GM12891 (cell line): ENCODE measurements around the gene ARPC2.

ENCODE experiments used
- DNase-seq: peaks from one replicate; pipeline ENCODE4 v3.0.0; 2011; ENCODE audit warnings: low spot score; ENCODE audit not compliant: insufficient read length
- FAIRE-seq: peaks from 2 replicates; lab custom pipeline; 2011; peaks lifted over from hg19 to GRCh38; lab: Jason Lieb, UNC
- PAX5 ChIP-seq: IDR thresholded peaks from 2 replicates; pipeline ENCODE4 v1.6.1; 2011; ENCODE audit warnings: low read length, moderate library complexity, mild to moderate bottlenecking; ENCODE audit not compliant: insufficient read depth, severe bottlenecking
- POLR2A ChIP-seq: IDR thresholded peaks from 2 replicates; pipeline ENCODE4 v1.6.1; 2011; ENCODE audit warnings: low read depth, low read length, control low read depth
- POLR2AphosphoS5 ChIP-seq: IDR thresholded peaks from 2 replicates; pipeline ENCODE4 v1.6.1; 2011; ENCODE audit warnings: low read depth, low read length, control low read depth
- POU2F2 ChIP-seq: IDR thresholded peaks from 2 replicates; pipeline ENCODE4 v1.6.1; 2011; ENCODE audit warnings: low read depth, mild to moderate bottlenecking, control low read depth, low read length, moderate library complexity
- SPI1 ChIP-seq: IDR thresholded peaks from 2 replicates; pipeline ENCODE4 v1.6.1; 2011; ENCODE audit warnings: low read depth, low read length, control low read depth
- TAF1 ChIP-seq: IDR thresholded peaks from 2 replicates; pipeline ENCODE4 v1.6.1; 2011; ENCODE audit warnings: low read depth, low read length, control low read depth

The ARPC2 gene

DNA sequence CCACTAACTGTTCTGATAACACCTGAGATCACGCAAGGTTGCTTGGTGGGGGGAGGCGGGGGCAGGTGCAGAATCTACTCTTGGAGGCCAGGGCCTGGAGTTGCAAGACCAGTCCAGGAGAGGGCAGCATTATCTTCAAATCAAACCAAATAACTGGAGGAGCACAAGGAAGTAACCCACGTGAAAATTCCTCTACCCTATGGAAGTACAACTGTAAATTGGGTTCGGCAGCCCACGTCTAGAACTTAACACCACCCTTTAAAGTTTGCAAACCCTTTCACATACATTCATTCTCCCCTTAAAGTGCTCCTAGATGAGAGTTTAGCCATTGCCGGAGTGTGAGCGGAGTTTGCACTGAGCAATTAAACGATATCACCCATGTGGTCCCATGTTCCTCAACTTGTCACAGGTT is 30.6 kb upstream of the ARPC2 start:
- DNase-seq, result peak; percentile 33
- peak; percentile 80 for FAIRE-seq
- TF ChIP-seq POU2F2 (peak; percentile 8; the same call in 1 of the 2 replicates), PAX5 (no peak)

DNA sequence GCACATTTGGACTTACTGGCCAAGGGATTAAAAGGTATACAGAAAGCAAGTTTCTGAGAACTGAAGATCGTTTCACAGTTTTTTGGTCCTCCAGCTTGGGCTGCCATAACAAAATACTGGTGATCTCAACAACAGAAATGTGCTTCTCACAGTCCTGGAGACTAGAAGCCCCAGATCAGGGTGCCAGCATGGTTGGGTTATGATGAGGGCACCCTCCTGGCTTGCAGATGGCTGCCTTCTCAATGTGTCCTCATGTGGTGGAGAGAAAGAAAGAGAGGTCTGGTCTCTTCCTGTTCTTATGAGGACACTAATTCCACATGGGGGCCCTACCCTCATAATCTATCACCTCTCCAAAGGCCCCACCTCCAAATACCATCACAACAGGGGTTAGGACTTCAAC is 30.1 kb upstream of the ARPC2 start:
- DNase-seq (no peak), FAIRE-seq (no peak)
- no peak for TF ChIP-seq PAX5
- no peak for TF ChIP-seq POU2F2
- no peak for TF ChIP-seq SPI1

DNA sequence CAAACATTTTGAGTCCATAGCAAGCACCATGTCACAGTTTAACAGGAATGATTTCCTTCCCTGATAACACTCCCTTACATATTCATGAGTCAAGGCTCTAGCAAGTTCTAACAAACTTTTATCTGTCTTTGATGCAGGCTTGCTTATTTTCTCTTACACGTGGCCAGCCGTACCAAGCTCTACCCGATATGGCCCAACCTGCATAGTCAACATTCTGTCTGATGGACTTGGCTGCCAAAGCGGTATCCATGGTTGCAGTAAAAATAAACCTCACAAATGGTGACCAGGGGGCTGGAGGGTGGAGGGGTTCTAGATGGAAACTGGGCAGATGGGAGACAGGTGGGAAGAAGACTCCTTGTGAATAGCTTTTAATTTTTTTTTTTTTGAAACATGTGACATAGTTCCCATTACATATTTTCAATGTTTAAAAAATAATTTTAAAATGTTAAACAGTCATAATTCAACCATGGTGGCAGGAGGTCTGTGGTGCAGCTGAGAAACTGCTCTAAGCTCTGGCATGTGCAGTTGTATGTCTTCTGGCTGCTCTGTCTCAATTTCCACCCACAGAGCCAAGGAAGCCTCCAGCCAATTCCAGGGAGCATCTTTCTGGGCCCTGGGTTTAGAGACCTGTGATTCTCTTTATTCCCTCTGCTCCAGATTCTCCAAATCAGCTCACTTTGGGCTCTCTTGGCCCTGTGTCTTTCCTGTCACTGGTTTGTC is 29.5 kb upstream of the ARPC2 start:
- FAIRE-seq (no peak), DNase-seq (no peak)
- TF ChIP-seq TAF1 (no peak), POU2F2 (no peak), POLR2AphosphoS5 (no peak), SPI1 (no peak), PAX5 (no peak), POLR2A (no peak)

DNA sequence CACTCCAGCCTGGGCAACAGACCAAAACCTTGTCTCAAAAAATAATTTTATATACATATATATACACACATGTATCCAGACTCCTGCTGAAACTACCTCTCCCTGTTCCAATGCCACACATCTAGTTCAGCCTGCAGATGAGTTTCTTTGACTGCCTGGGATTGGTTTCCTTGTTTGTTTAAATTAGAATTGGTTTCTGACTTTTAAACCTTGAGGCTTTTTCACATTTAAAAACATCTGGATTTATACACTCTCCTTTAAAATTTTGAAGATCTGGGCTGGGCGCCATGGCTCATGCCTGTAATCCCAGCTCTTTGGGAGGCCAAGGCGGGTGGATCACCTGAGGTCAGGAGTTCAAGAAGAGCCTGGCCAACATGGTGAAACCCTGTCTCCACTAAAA is 28.5 kb upstream of the ARPC2 start:
- TF ChIP-seq TAF1, result no peak
- FAIRE-seq (no peak), DNase-seq (no peak)

DNA sequence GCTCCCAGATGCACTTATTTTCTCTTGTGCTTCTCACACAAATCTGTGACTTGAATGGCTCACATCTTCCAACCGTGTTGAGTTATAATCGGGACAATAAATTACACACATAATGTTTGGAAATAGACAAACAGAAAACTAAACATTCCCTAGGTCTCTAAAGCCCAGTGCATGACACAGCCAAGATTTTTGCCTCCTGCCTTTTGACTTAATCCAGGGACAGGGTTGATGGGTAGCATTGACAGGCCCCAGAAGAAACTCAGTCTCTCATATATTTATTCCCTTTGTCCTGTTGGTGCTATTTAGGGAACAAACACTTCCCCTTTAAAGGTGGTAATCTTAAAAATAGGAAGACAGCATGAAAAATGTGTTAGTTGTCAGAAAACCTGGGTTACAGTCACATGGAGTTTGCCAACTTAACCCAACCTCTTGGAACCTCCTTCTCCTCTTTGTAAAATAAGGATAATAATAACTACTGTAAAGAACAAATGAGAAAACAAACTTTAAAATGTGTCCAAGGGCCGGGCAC is 24.0 kb upstream of the ARPC2 start:
- TF ChIP-seq POLR2AphosphoS5, result no peak
- no peak for TF ChIP-seq PAX5
- no peak for TF ChIP-seq TAF1
- TF ChIP-seq POLR2A, result no peak
- TF ChIP-seq SPI1, result no peak
- TF ChIP-seq POU2F2, result no peak
- FAIRE-seq, result no peak
- DNase-seq, result no peak

DNA sequence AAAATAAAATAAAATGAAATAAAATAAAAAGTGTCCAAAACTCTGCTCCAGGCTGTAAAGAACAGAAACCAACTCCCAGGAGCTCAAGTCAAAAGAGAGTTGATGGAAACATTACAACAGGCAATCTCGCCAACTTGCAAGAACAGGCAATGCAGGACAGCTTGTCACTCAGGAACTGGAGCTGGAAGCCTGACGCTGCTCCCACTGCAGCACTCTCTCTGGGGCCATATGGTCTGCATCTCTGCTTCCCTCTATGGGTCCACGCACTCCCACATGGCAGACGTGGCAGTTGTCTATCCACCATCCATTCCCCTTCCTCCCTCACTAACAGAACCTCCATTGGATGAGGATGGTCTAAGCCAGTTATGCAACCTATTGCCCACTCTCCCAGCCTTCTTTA is 23.3 kb upstream of the ARPC2 start:
- DNase-seq, result no peak
- no peak for TF ChIP-seq SPI1
- TF ChIP-seq TAF1, result no peak
- no peak for TF ChIP-seq POLR2A
- TF ChIP-seq POLR2AphosphoS5, result no peak
- no peak for TF ChIP-seq PAX5
- TF ChIP-seq POU2F2, result no peak
- no peak for FAIRE-seq

DNA sequence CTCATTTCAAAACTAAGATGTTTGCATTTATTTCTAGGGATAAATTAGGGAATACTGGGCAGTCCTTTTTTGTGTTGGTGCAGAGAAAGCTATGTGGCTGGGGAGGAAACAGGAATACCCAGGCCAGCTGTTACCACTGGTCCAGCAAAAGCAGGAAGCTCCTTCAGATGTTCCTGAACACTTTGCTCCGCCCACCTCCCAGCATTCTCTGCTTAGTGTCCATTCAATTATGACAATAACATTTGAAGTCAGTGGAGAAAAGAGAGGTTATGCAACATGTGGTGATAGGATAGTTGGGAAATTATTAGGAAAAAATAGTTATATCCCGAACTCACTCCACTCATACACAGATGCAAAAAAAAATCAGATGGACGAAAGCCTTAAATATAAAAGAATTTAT is 22.1 kb upstream of the ARPC2 start:
- DNase-seq (no peak), FAIRE-seq (no peak)
- TF ChIP-seq TAF1, result no peak

DNA sequence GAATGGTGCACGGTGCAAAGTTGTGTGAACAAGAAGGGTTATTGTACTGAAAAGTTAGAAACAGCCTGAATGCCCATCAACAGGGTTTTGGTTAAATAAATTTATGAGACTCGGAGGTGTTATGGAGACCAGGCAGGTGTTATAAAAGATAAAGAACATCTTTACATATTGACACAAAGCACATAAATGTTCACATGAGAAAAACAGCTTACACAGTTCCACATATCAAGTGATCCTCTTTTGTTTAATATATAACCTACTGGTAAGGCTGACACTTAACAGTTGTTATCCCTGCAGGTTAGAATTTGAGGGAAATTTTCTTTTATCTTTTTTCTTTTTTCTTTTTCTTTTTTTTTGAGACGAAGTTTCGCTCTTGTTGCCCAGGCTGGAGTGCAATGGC is 20.0 kb upstream of the ARPC2 start:
- TF ChIP-seq SPI1 (no peak), POLR2AphosphoS5 (no peak), PAX5 (no peak), TAF1 (no peak), POU2F2 (no peak), POLR2A (no peak)
- no peak for FAIRE-seq

DNA sequence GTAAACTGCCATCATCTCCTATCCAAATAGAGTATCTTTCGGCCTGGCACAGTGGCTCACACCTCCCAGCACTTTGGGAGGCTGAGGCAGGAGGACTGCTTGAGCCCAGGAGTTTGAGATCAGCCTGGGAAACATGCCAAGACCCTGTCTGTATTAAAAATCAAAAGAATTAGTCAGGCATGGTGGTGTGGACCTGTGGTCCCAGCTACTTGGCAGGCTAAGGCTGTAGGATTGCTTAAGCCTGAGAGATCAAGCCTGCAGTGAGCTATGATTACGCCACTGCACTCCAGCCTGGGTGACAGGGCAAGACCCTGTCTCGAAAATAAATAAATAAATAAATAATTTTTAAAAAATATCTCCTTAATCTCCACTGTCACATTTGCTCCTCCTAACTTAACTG is 14.7 kb upstream of the ARPC2 start:
- DNase-seq (no peak), FAIRE-seq (no peak)
- no peak for TF ChIP-seq POLR2A
- no peak for TF ChIP-seq SPI1
- TF ChIP-seq POU2F2, result no peak
- TF ChIP-seq PAX5, result no peak
- TF ChIP-seq POLR2AphosphoS5, result no peak
- no peak for TF ChIP-seq TAF1

More for the DNA sequence above, 20.0 kb upstream of the ARPC2 start:
- no peak for DNase-seq

DNA sequence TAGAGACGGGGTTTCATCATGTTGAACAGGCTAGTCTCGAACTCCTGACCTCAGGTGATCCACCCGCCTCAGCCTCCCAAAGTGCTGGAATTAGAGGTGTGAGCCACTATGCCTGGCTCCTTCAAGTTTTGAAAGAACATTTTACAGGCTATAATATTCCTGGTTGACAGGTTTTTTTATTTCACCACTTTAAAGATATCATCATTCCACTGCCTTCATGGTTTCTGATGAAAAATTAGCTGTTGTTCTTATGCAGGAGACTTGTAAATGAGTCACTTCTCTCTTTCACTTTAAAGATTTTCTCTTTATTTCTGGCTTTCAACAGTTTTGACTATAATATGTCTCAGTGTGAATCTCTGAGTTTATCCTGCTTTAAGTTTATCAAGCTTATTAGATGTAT is 7.9 kb upstream of the ARPC2 start:
- TF ChIP-seq POU2F2 (no peak), PAX5 (no peak), POLR2A (no peak), SPI1 (no peak), TAF1 (no peak), POLR2AphosphoS5 (no peak)
- no peak for DNase-seq
- FAIRE-seq, result no peak

DNA sequence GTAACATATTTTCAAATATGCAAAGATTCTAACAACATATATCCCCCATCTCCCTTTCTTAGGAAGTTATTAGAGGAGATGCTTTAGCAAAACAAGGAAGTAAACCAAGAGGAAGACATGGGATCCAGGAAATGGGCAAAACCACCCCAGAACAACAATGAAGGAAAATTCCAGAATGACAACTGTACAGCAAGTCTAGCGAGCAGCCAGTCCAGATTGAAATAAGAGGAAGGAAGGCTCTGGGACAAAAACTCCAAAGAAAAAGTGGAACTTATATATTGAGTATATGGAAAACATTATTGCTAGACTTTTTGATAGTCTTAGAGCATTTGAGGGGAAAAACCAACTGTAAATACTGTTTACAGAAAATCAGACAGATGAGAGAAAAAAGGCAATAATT is 2.9 kb upstream of the ARPC2 start:
- DNase-seq, result no peak
- FAIRE-seq, result no peak
- TF ChIP-seq SPI1 (no peak), POU2F2 (no peak), POLR2A (no peak), PAX5 (no peak), POLR2AphosphoS5 (no peak), TAF1 (no peak)
